OCI-LY7 (cell line): ENCODE measurements around the gene BBLN. TPM values are rescaled to one million over a fixed set of nuclear protein-coding genes. Genes with fewer than 3 reads are reported as not detected.

Source experiments
- BruUV-seq: library from RNA; stranded (reverse); fragments of 400-500 nt; replicated peaks from 2 replicates; lab custom pipeline; 2021; lab: Mats Ljungman, UMichigan
- CTCF ChIA-PET: fragments of 300-600 bp; sonication (Branson Sonifier 250); formaldehyde crosslinking; loops from one replicate; lab custom pipeline; 2022; ENCODE audit warnings: antibody characterized with exemption; ENCODE audit not compliant: unreplicated experiment; lab: Charles Lee
- POLR2A ChIA-PET: fragments of 300-600 bp; sonication (Branson Sonifier 250); formaldehyde crosslinking; loops from one replicate; lab custom pipeline; 2022; ENCODE audit warnings: antibody characterized with exemption; lab: Charles Lee
- DNase-seq: peaks from one replicate; pipeline ENCODE4 v3.0.0-alpha.2; 2015; ENCODE audit warnings: low spot score
- H2AFZ ChIP-seq: fragments of 200-600 bp; sonication (generic), shearing (Covaris generic); 2 replicates; pipeline ENCODE4 v1.6.1; 2014; ENCODE audit warnings: mild to moderate bottlenecking, antibody characterized with exemption, low read length, moderate library complexity
- H3K27ac ChIP-seq: fragments of 200-600 bp; sonication (generic); 2 replicates; pipeline ENCODE4 v1.5.1; 2014; ENCODE audit warnings: mixed run types, low read depth, mild to moderate bottlenecking, moderate library complexity, low read length, inconsistent platforms; ENCODE audit not compliant: poor library complexity, severe bottlenecking
- H3K36me3 ChIP-seq: fragments of 200-600 bp; sonication (generic); 2 replicates; pipeline ENCODE4 v1.6.1; 2014; ENCODE audit warnings: mild to moderate bottlenecking, antibody characterized with exemption, low read length, moderate library complexity, mixed read lengths; ENCODE audit not compliant: insufficient read depth
- H3K4me1 ChIP-seq: fragments of 200-600 bp; sonication (generic); 2 replicates; pipeline ENCODE4 v1.5.1; 2014; ENCODE audit warnings: mild to moderate bottlenecking, low read length; ENCODE audit not compliant: insufficient read depth, poor library complexity, severe bottlenecking
- H3K4me2 ChIP-seq: fragments of 200-600 bp; sonication (generic); 2 replicates; pipeline ENCODE4 v1.6.1; 2014; ENCODE audit warnings: mild to moderate bottlenecking, low read length
- H3K4me3 ChIP-seq: fragments of 200-600 bp; sonication (generic); 2 replicates; pipeline ENCODE4 v1.5.1; 2014; ENCODE audit warnings: mild to moderate bottlenecking, low read depth, low read length; ENCODE audit not compliant: poor library complexity, severe bottlenecking
- H3K79me2 ChIP-seq: fragments of 200-600 bp; sonication (generic); 2 replicates; pipeline ENCODE4 v1.6.1; 2016; ENCODE audit warnings: low read depth, mild to moderate bottlenecking, low read length, moderate library complexity, mixed read lengths; ENCODE audit not compliant: insufficient read depth
- H3K9me2 ChIP-seq: fragments of 200-600 bp; sonication (generic); 2 replicates; pipeline ENCODE4 v1.6.1; 2016; ENCODE audit warnings: mild to moderate bottlenecking, low read length, mixed read lengths; ENCODE audit not compliant: insufficient read depth
- H3K9me3 ChIP-seq: fragments of 200-600 bp; sonication (generic); 2 replicates; pipeline ENCODE4 v1.6.1; 2014; ENCODE audit warnings: mild to moderate bottlenecking, mixed run types, low read length, mixed read lengths
- H4K20me1 ChIP-seq: fragments of 200-600 bp; sonication (generic); 2 replicates; pipeline ENCODE4 v1.6.1; 2014; ENCODE audit warnings: mild to moderate bottlenecking, antibody characterized with exemption, low read length, moderate library complexity, mixed read lengths; ENCODE audit not compliant: insufficient read depth
- CTCF ChIP-seq: fragments of 200-600 bp; sonication (generic); conservative IDR thresholded peaks from 2 replicates; pipeline ENCODE4 v1.5.1; 2014; ENCODE audit warnings: mild to moderate bottlenecking, antibody characterized with exemption, low read length, moderate library complexity, mixed read lengths
- EZH2phosphoT487 ChIP-seq: fragments of 200-600 bp; sonication (generic); IDR thresholded peaks from 2 replicates; pipeline ENCODE4 v1.6.1; 2018; ENCODE audit warnings: low read depth, borderline replicate concordance, mild to moderate bottlenecking, mixed run types, antibody characterized with exemption, low read length, moderate library complexity, mixed read lengths
- intact Hi-C: fragments of 100-400 bp; cut with micrococcal nuclease; formaldehyde crosslinking; loops from one replicate; pipeline ENCODE4 v1.10.0; 2022; ENCODE audit not compliant: unreplicated experiment
- total RNA-seq, 2 experiments: library from RNA; depleted of rRNA in 1 of 2; stranded (reverse); fragments of >200 nt in 1 of 2; shearing (Covaris generic) in 1 of 2; gene quantifications; 2 replicates each; pipeline ENCODE4 v1.2.3, GENCODE V29; 2014 to 2022

BBLN gene
- total RNA-seq, 2 experiments from 2014 or later, result 66.9 to 104 TPM

DNA sequence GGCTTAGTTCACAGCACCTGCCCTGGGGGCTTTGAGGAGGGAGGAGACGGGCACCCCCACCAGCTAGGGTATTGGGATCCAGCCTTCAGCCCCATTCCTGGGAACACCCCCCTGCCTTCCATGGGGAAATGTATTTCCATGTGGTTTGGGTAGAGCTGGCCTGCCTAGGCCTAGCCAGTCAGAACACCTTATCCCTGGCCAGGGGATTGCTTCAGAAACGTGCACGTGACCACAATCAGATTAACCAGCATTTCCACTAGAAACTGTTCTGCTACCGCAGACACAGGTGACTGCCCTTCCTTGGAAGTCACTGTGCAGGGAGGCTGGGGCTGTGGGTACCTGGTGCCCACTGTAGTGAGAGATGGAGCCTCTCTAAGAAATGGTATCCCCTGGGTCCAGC lies 14.0 kb downstream of the BBLN start:
- Histone ChIP-seq H3K9me2 (no peaks in the 10 kb centered on the region), H3K27ac (no peak overlapping the region), H2AFZ (no peak overlapping the region), H3K79me2 (no peaks in the 10 kb centered on the region), H3K9me3 (no peaks in the 10 kb centered on the region), H3K36me3 (peaks cover 59% of the 10 kb centered on the region), H3K4me3 (no peak overlapping the region), H3K4me1 (no peaks in the 10 kb centered on the region), H4K20me1 (no peaks in the 10 kb centered on the region), H3K4me2 (no peak overlapping the region)
- TF ChIP-seq CTCF, result no peak
- DNase-seq, result no peak
- CTCF ChIA-PET, result no interaction called here
- BruUV-seq, result no TSS peak
- POLR2A ChIA-PET, result interaction anchor here (0.6 kb wide), 2 partner anchors 18 to 218 kb away, joined by 3 to 4 read pairs; no protein-coding TSS in a partner anchor
- intact Hi-C loops, result no loop called here

DNA sequence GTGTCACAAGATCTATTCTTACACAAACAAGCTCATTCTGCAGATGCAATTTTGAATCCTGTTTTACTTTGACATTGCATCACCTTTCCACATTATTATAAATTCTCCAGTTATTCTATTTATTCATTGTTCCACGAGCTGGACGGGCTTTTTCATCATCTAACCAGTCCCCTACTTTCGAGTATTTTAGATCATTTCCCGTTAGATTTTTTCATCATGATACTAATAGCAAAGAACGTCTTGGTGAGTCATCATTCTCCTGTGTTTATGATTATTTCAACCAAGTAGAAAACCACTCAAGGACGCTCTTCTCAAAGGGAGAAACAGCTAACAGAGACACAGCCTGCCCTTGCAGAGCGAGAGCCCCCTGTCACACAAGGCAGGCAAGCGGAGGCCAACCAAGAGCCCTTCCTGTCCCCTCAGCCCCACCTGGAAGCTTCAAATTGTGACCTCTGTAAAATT lies 15.1 kb downstream of the BBLN start:
- H3K79me2 ChIP-seq, result no peaks in the 10 kb centered on the region
- BruUV-seq, result TSS peak; percentile 31
- H4K20me1 ChIP-seq, result no peaks in the 10 kb centered on the region
- H3K4me3 ChIP-seq, result no peak overlapping the region
- H3K4me1 ChIP-seq, result no peaks in the 10 kb centered on the region
- no peaks in the 10 kb centered on the region for H3K9me2 ChIP-seq
- no peak for DNase-seq
- POLR2A ChIA-PET, result interaction anchor here (0.6 kb wide), 1 partner anchor 33 kb away, joined by 3 read pairs; no protein-coding TSS in a partner anchor
- H2AFZ ChIP-seq, result no peak overlapping the region
- H3K9me3 ChIP-seq, result 0 out of 2 replicates have a peak, but pooled peaks cover 3% of the 10 kb centered on the region
- CTCF ChIA-PET, result no interaction called here
- H3K27ac ChIP-seq, result no peak overlapping the region
- intact Hi-C loops, result no loop called here
- H3K4me2 ChIP-seq, result no peak overlapping the region
- TF ChIP-seq EZH2phosphoT487 (no peak), CTCF (no peak)
- peaks cover 59% of the 10 kb centered on the region for H3K36me3 ChIP-seq

GRCh38 chr9:128175726-128176125 lies 15.7 kb downstream of the BBLN start:
- Histone ChIP-seq H3K27ac (no peak overlapping the region), H3K79me2 (no peaks in the 10 kb centered on the region), H3K9me2 (no peaks in the 10 kb centered on the region), H3K36me3 (peaks cover 62% of the 10 kb centered on the region), H3K4me3 (no peak overlapping the region), H4K20me1 (no peaks in the 10 kb centered on the region), H3K4me1 (no peaks in the 10 kb centered on the region), H3K9me3 (0 out of 2 replicates have a peak, but pooled peaks cover 3% of the 10 kb centered on the region), H3K4me2 (no peak overlapping the region), H2AFZ (no peak overlapping the region)
- TF ChIP-seq CTCF (no peak), EZH2phosphoT487 (no peak)
- ChIA-PET CTCF (no interaction called here), POLR2A (no interaction called here)
- intact Hi-C loops, result no loop called here
- BruUV-seq, result no TSS peak
- DNase-seq, result no peak
